ENCODE data around the gene CDK14. TPM values are rescaled to one million over a fixed set of nuclear protein-coding genes. Genes with fewer than 3 reads are reported as not detected.

Gene CDK14
- total RNA-seq, 1 donor from 2014 or later = 52.3 TPM

DNA sequence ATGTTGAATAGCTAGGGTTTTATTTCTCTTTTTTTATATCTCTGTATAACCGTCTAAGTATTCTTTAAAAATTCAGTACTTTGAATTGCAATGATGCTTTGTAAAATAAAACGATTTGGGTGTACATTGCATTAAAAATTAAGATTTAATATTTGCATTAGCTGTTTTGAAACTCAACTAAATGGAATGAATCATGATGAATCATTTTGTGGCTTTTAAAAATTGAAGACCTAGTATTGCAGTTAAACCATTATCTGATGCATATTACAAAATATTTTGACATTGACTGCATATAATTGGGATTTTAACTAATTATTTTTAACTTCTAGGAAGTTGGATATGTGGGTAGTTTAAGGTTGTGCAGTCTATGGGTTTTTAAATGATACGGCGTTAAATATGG lies 314.0 kb downstream of the CDK14 start:
- Histone ChIP-seq H3K9ac (no peak overlapping the region), H4K20me1 (ENCODE audit: low read depth) (no peaks in the 10 kb centered on the region), H3K9me3 (ENCODE audit: low read depth) (no peaks in the 10 kb centered on the region), H3K27me3 (no peaks in the 10 kb centered on the region), H3K4me2 (no peak overlapping the region), H2AFZ (replicated peaks) (no peak overlapping the region), H3K4me3 (no peak overlapping the region), H3K4me1 (peaks cover 7% of the 10 kb centered on the region), H3K79me2 (ENCODE audit: low read depth) (no peaks in the 10 kb centered on the region), H3K36me3 (peaks cover 3% of the 10 kb centered on the region), H3K27ac (no peak overlapping the region), H3F3A (ENCODE audit: low read depth) (peaks cover 2% of the 10 kb centered on the region)
- Mint-ChIP-seq H3K27me3 (ENCODE audit: insufficient read depth, low read depth) (no peaks in the 10 kb centered on the region), H3K4me1 (no peaks in the 10 kb centered on the region), H3K36me3 (peaks cover 15% of the 10 kb centered on the region), H3K9me3 (peaks cover 3% of the 10 kb centered on the region), H3K27ac (no peak overlapping the region), H3K4me3 (no peak overlapping the region)
- no peak for DNase-seq (ENCODE audit: low spot score)
- TF ChIP-seq EZH2phosphoT487 (IDR thresholded peaks at IDR 0.05) = no peak
- TF ChIP-seq EZH2 (IDR thresholded peaks at IDR 0.05) = no peak
- TF ChIP-seq, protein P1, sequence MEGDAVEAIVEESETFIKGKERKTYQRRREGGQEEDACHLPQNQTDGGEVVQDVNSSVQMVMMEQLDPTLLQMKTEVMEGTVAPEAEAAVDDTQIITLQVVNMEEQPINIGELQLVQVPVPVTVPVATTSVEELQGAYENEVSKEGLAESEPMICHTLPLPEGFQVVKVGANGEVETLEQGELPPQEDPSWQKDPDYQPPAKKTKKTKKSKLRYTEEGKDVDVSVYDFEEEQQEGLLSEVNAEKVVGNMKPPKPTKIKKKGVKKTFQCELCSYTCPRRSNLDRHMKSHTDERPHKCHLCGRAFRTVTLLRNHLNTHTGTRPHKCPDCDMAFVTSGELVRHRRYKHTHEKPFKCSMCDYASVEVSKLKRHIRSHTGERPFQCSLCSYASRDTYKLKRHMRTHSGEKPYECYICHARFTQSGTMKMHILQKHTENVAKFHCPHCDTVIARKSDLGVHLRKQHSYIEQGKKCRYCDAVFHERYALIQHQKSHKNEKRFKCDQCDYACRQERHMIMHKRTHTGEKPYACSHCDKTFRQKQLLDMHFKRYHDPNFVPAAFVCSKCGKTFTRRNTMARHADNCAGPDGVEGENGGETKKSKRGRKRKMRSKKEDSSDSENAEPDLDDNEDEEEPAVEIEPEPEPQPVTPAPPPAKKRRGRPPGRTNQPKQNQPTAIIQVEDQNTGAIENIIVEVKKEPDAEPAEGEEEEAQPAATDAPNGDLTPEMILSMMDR (IDR thresholded peaks at IDR 0.05) = no peak

DNA sequence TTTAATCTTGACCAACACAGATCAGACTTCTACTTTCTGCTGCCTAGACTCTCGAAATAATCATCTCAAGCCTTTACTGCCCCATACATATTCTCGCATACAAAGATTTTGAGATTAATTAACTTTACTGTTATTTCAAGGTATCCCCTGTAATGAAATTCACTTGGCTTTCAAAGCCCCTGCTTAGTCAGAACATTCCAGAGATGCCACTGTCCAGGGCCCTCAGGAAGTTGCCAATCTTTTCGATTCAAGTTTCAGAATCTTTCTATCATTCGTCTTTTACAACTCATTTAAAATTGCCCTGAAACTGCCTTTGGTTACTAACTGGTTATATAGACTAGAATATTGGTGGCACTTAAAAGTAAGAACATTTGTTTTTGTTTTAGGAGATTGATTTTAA lies 320.2 kb downstream of the CDK14 start:
- no peaks in the 10 kb centered on the region for H3K9me3 ChIP-seq (ENCODE audit: low read depth)
- H3K27me3 ChIP-seq = no peaks in the 10 kb centered on the region
- H3K27ac Mint-ChIP-seq = no peak overlapping the region
- H2AFZ ChIP-seq (replicated peaks) = no peak overlapping the region
- H3K4me1 Mint-ChIP-seq = no peaks in the 10 kb centered on the region
- no peaks in the 10 kb centered on the region for H3K79me2 ChIP-seq (ENCODE audit: low read depth)
- H3K4me3 Mint-ChIP-seq = no peak overlapping the region
- peaks cover 9% of the 10 kb centered on the region for H3K36me3 ChIP-seq
- H4K20me1 ChIP-seq (ENCODE audit: low read depth) = no peaks in the 10 kb centered on the region
- no peaks in the 10 kb centered on the region for H3K4me1 ChIP-seq
- no peak for TF ChIP-seq EZH2 (IDR thresholded peaks at IDR 0.05)
- no peak for TF ChIP-seq EZH2phosphoT487 (IDR thresholded peaks at IDR 0.05)
- TF ChIP-seq, protein P1 (IDR thresholded peaks at IDR 0.05) = no peak
- peaks cover 14% of the 10 kb centered on the region for H3K36me3 Mint-ChIP-seq
- H3K4me3 ChIP-seq = no peak overlapping the region
- H3K9me3 Mint-ChIP-seq = peaks cover 3% of the 10 kb centered on the region
- H3K27ac ChIP-seq = no peak overlapping the region
- no peak overlapping the region for H3K9ac ChIP-seq
- DNase-seq (ENCODE audit: low spot score) = no peak
- H3F3A ChIP-seq (ENCODE audit: low read depth) = no peaks in the 10 kb centered on the region
- H3K4me2 ChIP-seq = no peak overlapping the region
- H3K27me3 Mint-ChIP-seq (ENCODE audit: insufficient read depth, low read depth) = no peaks in the 10 kb centered on the region

DNA sequence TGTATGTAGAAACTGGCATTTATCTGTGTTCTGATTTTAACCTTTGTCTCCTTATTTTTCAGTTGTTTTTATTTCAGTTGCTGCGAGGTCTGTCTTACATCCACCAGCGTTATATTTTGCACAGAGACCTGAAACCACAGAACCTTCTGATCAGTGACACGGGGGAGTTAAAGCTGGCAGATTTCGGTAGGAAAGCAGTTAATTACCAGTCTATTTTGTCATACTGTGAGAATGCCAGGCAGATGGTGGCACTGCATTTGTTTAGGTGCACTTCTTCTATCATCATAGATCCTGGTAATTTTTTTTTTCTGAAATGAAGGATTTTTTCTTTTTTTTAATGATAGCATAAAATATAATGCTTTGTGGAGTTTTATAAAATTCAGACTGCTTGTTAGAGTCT lies 321.4 kb downstream of the CDK14 start:
- Histone ChIP-seq H3K9me3 (ENCODE audit: low read depth) (no peaks in the 10 kb centered on the region), H3K27me3 (no peaks in the 10 kb centered on the region), H3K4me3 (no peak overlapping the region), H3K36me3 (peaks cover 9% of the 10 kb centered on the region), H4K20me1 (ENCODE audit: low read depth) (no peaks in the 10 kb centered on the region), H3K4me1 (no peaks in the 10 kb centered on the region), H3K27ac (no peak overlapping the region), H2AFZ (replicated peaks) (no peak overlapping the region), H3K9ac (no peak overlapping the region), H3F3A (ENCODE audit: low read depth) (no peaks in the 10 kb centered on the region), H3K4me2 (no peak overlapping the region), H3K79me2 (ENCODE audit: low read depth) (no peaks in the 10 kb centered on the region)
- H3K27me3 Mint-ChIP-seq (ENCODE audit: insufficient read depth, low read depth) = no peaks in the 10 kb centered on the region
- H3K9me3 Mint-ChIP-seq = peaks cover 3% of the 10 kb centered on the region
- H3K4me1 Mint-ChIP-seq = no peaks in the 10 kb centered on the region
- TF ChIP-seq EZH2 (IDR thresholded peaks at IDR 0.05) (no peak), EZH2phosphoT487 (IDR thresholded peaks at IDR 0.05) (no peak)
- TF ChIP-seq, protein P1 (IDR thresholded peaks at IDR 0.05) = no peak
- no peak for DNase-seq (ENCODE audit: low spot score)
- H3K4me3 Mint-ChIP-seq = no peak overlapping the region
- H3K27ac Mint-ChIP-seq = no peak overlapping the region
- peaks cover 12% of the 10 kb centered on the region for H3K36me3 Mint-ChIP-seq
